Naive B cell (primary cell): Measurements from ENCODE around the gene YARS1. TPM values are rescaled to one million over a fixed set of nuclear protein-coding genes. Genes with fewer than 3 reads are reported as not detected.

ENCODE experiments used
- ATAC-seq, 2 donors: fragments of 150-1000 bp; cut with Tn5 transposase; 2 replicates each; pipeline ENCODE4 v1.10.0; 2021; ENCODE audit warnings: low read depth in 2 of 2, mild to moderate bottlenecking in 2 of 2, moderate library complexity in 2 of 2
- DNase-seq: peaks from one replicate; pipeline ENCODE4 v3.0.0; 2022
- H3K27ac Mint-ChIP-seq, 6 donors: one replicate each; pipeline ENCODE4 v1.8.0; 2020 to 2022; ENCODE audit warnings: mild to moderate bottlenecking in 6 of 6, mixed read lengths in 6 of 6, moderate library complexity in 5 of 6, inconsistent platforms in 2 of 6
- H3K27me3 Mint-ChIP-seq, 3 donors: one replicate each; pipeline ENCODE4 v1.8.0; 2021 to 2022; ENCODE audit warnings: mixed read lengths in 3 of 3, mild to moderate bottlenecking in 1 of 3
- H3K36me3 Mint-ChIP-seq, 2 donors: one replicate each; pipeline ENCODE4 v1.8.0; 2020 to 2022; ENCODE audit warnings: mixed read lengths in 2 of 2, inconsistent platforms in 1 of 2, mild to moderate bottlenecking in 1 of 2
- H3K4me1 Mint-ChIP-seq, 3 donors: one replicate each; pipeline ENCODE4 v1.8.0; 2020 to 2022; ENCODE audit warnings: mixed read lengths in 3 of 3, inconsistent platforms in 1 of 3, mild to moderate bottlenecking in 1 of 3, moderate library complexity in 1 of 3
- H3K4me3 Mint-ChIP-seq, 8 donors: one replicate each; pipeline ENCODE4 v1.8.0; 2020 to 2022; ENCODE audit warnings: mild to moderate bottlenecking in 8 of 8, mixed read lengths in 8 of 8, moderate library complexity in 8 of 8, inconsistent platforms in 2 of 8
- H3K9me3 Mint-ChIP-seq, 7 donors: one replicate each; pipeline ENCODE4 v1.8.0; 2020 to 2022; ENCODE audit warnings: mixed read lengths in 7 of 7, mild to moderate bottlenecking in 5 of 7, inconsistent platforms in 2 of 7, moderate library complexity in 1 of 7
- polyA plus RNA-seq, 6 donors: library from polyadenylated mRNA; unstranded; fragments of 300-500 nt; fragmentation: Illumina TruSeq; gene quantifications; one replicate each; pipeline ENCODE4 v1.2.3, GENCODE V29; 2021; ENCODE audit warnings: low read depth in 6 of 6

The YARS1 gene
- polyA plus RNA-seq: 10 to 100 TPM; 26.0 to 43.9 (median 35.1) TPM

GRCh38 chr1:32817159-32817814 is at the start of gene YARS1, which contains the start of gene S100PBP:
TSS of gene YARS1 (minus strand) at chr1:32817358. CDS start at chr1:32817244, 114 bp downstream.
TSS of gene S100PBP (plus strand) at chr1:32817653. CDS start at chr1:32826100, 8,447 bp downstream.
- H3K27me3 Mint-ChIP-seq: no peaks in the 10 kb centered on the region
- ATAC-seq (peak; percentile 92 to 94), DNase-seq (peak; percentile 100)
- H3K4me3 Mint-ChIP-seq: peak within 1 kb of the TSS; percentile 86 to 99 (median 97)
- H3K9me3 Mint-ChIP-seq: peaks cover 0 to 2% (median 0%) of the 10 kb centered on the region in 7 donors
- H3K27ac Mint-ChIP-seq: peak within 1 kb of the TSS; percentile 90 to 99 (median 94)
- H3K4me1 Mint-ChIP-seq: peaks cover 42 to 75% (median 48%) of the 10 kb centered on the region in 3 donors
- no peaks in the 10 kb centered on the region for H3K36me3 Mint-ChIP-seq

DNA sequence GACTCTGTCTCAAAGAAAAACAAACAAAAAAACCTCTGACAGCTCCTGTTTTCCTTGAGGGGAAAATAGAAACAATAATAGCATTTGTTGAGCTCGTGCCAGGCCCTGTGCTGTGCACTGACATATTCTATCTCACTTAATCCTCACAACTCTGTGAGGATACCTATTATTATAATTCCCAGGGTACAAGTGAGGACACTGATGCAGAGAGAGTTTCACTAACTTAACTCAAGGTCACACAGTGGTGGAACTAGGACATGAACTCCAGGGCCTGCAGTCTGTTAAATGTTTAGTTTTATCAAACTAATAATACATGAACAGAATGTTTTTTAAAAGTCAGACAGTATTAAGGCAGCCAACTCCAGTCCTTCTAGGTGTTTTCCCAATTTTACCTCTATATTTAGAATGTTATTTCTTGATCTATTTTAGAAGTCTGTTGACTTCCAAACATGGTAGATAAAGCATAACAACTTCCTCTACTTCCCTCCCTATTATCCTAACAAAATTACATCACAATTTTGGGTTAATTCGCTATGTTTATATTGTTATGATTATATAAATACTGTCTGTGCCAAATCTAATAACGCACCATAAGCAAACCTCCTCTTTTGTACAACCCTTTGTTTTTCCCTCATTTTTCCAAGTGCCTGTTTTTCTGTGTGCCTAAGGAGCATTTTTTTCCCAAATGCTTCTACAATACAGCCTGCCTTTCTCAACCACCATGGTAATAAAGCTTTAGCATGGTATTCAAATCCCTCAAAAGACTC is 48.7 kb upstream of the YARS1 start:
- DNase-seq: no peak
- no peak overlapping the region for H3K4me3 Mint-ChIP-seq
- H3K9me3 Mint-ChIP-seq: no peaks in the 10 kb centered on the region
- H3K27me3 Mint-ChIP-seq: peaks cover 6 to 24% (median 21%) of the 10 kb centered on the region in 3 donors
- no peak for ATAC-seq
- H3K4me1 Mint-ChIP-seq: peaks cover 10 to 15% (median 12%) of the 10 kb centered on the region in 3 donors
- H3K36me3 Mint-ChIP-seq: peaks cover 19 to 26% of the 10 kb centered on the region in 2 donors
- H3K27ac Mint-ChIP-seq: no peak overlapping the region

DNA sequence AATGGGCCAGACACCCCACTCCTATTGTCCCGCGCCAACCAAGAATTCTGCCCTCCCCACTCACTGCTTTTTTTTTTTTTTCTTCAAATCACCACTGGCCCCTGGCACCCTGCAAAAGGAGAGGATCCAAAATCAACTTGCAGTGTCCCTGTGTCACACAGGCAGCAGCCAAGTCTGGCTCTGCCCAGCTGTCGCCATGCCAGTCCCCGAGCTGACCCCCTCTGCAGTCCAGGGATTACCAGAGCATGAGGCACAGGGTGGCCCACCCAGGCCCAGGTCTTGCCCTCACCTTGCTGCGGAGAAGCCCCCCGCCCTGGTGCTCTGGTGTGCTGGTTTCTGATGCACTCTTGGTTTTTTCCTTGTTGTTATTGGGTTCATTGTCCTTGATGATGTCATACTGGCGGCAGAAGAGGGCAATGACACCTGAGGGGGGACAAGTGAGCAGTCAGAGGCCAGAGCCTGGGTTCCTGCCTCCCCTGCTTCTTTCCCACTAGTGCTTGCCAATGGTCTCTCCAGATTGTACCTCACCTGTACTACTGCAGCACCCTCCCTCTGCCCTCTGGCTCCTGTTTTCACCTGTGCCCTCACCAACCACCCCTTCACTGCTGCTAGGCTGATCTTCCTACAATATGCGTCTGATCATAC is 47.3 kb upstream of the YARS1 start:
- no peak for DNase-seq
- ATAC-seq: no peak
- Mint-ChIP-seq H3K36me3 (peaks cover 19 to 22% of the 10 kb centered on the region in 2 donors), H3K4me3 (peak overlapping the region in 1 of 8 donors; percentile 20), H3K4me1 (peaks cover under 1 to 6% (median 4%) of the 10 kb centered on the region in 3 donors), H3K27me3 (peaks cover 2 to 13% (median 12%) of the 10 kb centered on the region in 3 donors), H3K9me3 (no peaks in the 10 kb centered on the region), H3K27ac (peak overlapping the region in 1 of 6 donors; percentile 42)

DNA sequence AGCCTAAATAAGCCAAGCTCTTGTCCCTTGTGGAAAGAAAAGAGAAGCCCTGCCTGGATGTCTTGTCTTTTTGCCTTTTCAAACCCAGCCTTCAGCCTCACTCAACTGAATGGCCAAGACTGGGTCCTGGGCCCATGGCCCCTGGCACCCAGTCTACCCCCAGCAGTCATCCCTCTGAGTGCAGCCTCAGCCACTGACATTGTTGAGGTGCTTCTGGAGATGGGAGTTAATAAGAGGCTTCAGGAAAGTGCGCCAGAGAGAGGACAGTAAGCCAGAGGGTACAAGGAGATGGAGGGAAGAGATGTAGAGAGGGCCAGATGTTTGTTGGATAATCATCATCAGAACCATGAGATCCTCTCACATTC is 46.7 kb upstream of the YARS1 start:
- peaks cover 16 to 19% of the 10 kb centered on the region in 2 donors for H3K36me3 Mint-ChIP-seq
- H3K4me1 Mint-ChIP-seq: peaks cover 0 to 2% (median 0%) of the 10 kb centered on the region in 3 donors
- H3K9me3 Mint-ChIP-seq: no peaks in the 10 kb centered on the region
- no peak for DNase-seq
- H3K27me3 Mint-ChIP-seq: peaks cover 0 to 7% (median 5%) of the 10 kb centered on the region in 3 donors
- ATAC-seq: no peak
- no peak overlapping the region for H3K27ac Mint-ChIP-seq
- no peak overlapping the region for H3K4me3 Mint-ChIP-seq

- DNase-seq: no peak
- Mint-ChIP-seq H3K4me1 (peaks cover 0 to 2% (median 0%) of the 10 kb centered on the region in 3 donors), H3K27me3 (peaks cover 0 to 2% (median under 1%) of the 10 kb centered on the region in 3 donors), H3K9me3 (no peaks in the 10 kb centered on the region), H3K36me3 (peaks cover 11 to 14% of the 10 kb centered on the region in 2 donors), H3K4me3 (no peak overlapping the region), H3K27ac (peak overlapping the region in 1 of 6 donors; percentile 84)
- ATAC-seq: no peak
Observed at GRCh38 chr1:32863218-32863880, 46.2 kb upstream of the YARS1 start.

DNA sequence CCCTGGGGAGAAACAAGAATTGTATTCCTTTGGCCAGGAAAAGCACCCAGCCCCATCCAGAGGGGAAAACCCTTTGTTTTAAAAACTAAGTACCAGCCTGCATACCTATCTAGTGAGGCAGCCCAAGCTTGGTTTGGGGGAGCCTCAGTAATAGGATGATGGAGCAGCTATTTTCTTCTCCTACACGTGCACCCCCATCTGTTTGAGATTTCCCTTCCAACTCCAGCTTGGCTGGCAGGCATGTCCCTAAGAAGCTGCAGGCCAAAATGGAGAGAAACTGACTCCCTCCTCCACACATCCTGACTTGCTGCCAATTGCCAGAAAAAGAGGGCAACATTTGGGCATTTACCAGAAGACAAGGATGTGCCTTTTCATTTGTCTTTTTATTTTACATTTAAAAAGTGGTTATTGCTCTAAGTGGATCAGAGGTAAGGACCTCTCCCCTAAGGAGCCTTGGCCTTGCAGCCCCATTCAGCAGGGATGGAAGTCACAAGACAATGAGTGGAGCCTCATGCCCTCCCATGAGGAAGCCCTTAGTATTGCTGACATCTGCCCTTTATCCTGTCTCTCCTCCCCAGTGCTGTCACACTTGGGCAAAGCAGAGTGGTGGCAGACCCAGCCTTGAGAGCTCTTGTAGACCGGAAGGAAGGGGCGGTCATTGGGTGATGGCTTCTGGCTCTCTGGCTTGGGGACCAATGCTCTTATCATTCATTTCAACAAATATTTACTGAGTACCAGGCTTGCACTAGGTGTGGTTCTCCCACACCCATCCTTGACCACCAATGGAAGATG is 44.9 kb upstream of the YARS1 start:
- Mint-ChIP-seq H3K27ac (peak overlapping the region in 2 of 6 donors; percentile 52 to 71), H3K27me3 (no peaks in the 10 kb centered on the region), H3K4me1 (peaks cover 0 to 2% (median 0%) of the 10 kb centered on the region in 3 donors), H3K4me3 (no peak overlapping the region), H3K9me3 (no peaks in the 10 kb centered on the region), H3K36me3 (peaks cover 8 to 11% of the 10 kb centered on the region in 2 donors)
- DNase-seq: no peak
- ATAC-seq: no peak

- no peaks in the 10 kb centered on the region for H3K9me3 Mint-ChIP-seq
- peaks cover 8 to 20% of the 10 kb centered on the region in 2 donors for H3K36me3 Mint-ChIP-seq
- H3K27me3 Mint-ChIP-seq: no peaks in the 10 kb centered on the region
- H3K27ac Mint-ChIP-seq: peak overlapping the region in 1 of 6 donors; percentile 41
- H3K4me3 Mint-ChIP-seq: no peak overlapping the region
- DNase-seq (no peak), ATAC-seq (no peak)
- peaks cover 0 to 2% (median 0%) of the 10 kb centered on the region in 3 donors for H3K4me1 Mint-ChIP-seq
Observed at GRCh38 chr1:32860566-32860965, 43.4 kb upstream of the YARS1 start.

DNA sequence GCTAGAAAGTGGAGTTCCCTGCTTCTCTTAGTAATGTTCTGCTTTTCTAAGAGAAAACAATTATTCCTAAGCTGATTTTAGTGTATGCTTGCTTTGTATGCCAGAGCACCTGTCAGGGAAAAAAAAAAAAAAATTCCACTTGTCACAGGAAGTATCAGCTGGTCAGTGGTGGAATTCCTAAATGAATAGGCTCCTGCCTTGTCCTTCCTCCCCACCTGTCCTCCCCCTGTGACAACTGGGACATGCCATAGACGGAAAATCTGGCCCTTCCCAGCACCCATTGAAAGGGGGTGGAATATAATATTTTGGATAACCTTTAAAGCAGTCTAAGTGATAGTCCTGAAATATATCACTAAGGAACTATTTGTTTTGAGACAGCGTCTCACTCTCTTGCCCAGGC is 42.8 kb upstream of the YARS1 start:
- Mint-ChIP-seq H3K27ac (no peak overlapping the region), H3K4me1 (peaks cover 0 to 2% (median 0%) of the 10 kb centered on the region in 3 donors), H3K36me3 (peaks cover 9 to 27% of the 10 kb centered on the region in 2 donors), H3K4me3 (no peak overlapping the region), H3K9me3 (no peaks in the 10 kb centered on the region), H3K27me3 (no peaks in the 10 kb centered on the region)
- ATAC-seq: no peak
- no peak for DNase-seq

- H3K27me3 Mint-ChIP-seq: no peaks in the 10 kb centered on the region
- no peaks in the 10 kb centered on the region for H3K9me3 Mint-ChIP-seq
- no peak overlapping the region for H3K4me3 Mint-ChIP-seq
- DNase-seq (no peak), ATAC-seq (no peak)
- H3K4me1 Mint-ChIP-seq: peaks cover 0 to 2% (median 0%) of the 10 kb centered on the region in 3 donors
- peak overlapping the region in 2 of 6 donors; percentile 40 to 68 for H3K27ac Mint-ChIP-seq
- H3K36me3 Mint-ChIP-seq: peaks cover 20 to 38% of the 10 kb centered on the region in 2 donors
Observed at GRCh38 chr1:32858791-32859190, 41.6 kb upstream of the YARS1 start.

- Mint-ChIP-seq H3K4me3 (no peak overlapping the region), H3K36me3 (peaks cover 21 to 44% of the 10 kb centered on the region in 2 donors), H3K27me3 (no peaks in the 10 kb centered on the region), H3K9me3 (no peaks in the 10 kb centered on the region), H3K4me1 (peaks cover 0 to 2% (median 0%) of the 10 kb centered on the region in 3 donors), H3K27ac (no peak overlapping the region)
- DNase-seq (no peak), ATAC-seq (no peak)
Observed at GRCh38 chr1:32858136-32858535, 41.0 kb upstream of the YARS1 start.

DNA sequence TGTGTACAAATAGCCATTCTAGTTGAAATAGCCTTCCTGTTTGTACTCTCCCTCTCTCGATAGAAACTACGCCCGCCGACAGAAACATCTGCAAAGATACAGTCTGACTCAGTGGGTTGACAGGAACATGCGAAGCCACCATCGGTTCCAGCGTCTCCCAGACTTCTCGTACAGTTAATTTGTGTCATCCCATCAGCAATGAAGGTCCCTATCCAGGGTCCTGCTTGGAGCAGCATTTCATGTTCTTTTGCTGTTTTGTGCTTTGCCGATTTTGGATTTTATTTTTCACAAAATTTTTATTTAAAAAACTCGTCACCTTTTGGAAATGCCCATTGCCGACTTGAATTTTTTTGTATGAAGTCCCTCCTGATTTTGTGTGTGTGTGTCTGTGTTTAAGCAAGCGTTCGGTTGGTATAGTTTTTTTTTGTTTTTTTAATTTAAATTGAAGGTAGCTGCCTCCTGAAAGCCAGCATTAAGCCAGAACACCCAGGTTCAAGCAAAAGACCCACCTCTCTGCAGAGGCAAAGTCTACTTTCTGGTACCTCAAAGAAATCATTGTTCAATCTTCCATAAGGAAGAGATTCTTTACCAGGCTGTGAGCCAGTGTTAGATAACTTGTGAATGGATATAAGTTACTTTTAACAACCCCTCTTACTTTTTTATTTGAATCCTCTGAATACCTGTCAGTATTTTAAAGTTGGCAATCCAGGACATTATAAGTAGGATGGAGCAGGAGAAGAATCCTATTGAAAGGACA is 38.9 kb upstream of the YARS1 start:
- Mint-ChIP-seq H3K36me3 (peaks cover 13 to 33% of the 10 kb centered on the region in 2 donors), H3K9me3 (no peaks in the 10 kb centered on the region), H3K27me3 (no peaks in the 10 kb centered on the region), H3K27ac (no peak overlapping the region), H3K4me1 (no peaks in the 10 kb centered on the region), H3K4me3 (no peak overlapping the region)
- DNase-seq (no peak), ATAC-seq (no peak)
